VCaP (cell line): ENCODE measurements around the gene IL15RA.
"Not testable (repeated sequence)": the region's sequence is repeated elsewhere in the genome, so short reads cannot be mapped to it uniquely, and the experiment has no call there.

Experiments used
- H3K27ac ChIP-seq: fragments of 450-650 bp; 2 replicates; pipeline ENCODE4 v1.5.1; 2017
- TF ChIP-seq, protein P1 (sequence below): fragments of 450-650 bp; conservative IDR thresholded peaks from 2 replicates; pipeline ENCODE4 v1.5.1; 2017; ENCODE audit warnings: mild to moderate bottlenecking, moderate library complexity

Gene IL15RA

DNA sequence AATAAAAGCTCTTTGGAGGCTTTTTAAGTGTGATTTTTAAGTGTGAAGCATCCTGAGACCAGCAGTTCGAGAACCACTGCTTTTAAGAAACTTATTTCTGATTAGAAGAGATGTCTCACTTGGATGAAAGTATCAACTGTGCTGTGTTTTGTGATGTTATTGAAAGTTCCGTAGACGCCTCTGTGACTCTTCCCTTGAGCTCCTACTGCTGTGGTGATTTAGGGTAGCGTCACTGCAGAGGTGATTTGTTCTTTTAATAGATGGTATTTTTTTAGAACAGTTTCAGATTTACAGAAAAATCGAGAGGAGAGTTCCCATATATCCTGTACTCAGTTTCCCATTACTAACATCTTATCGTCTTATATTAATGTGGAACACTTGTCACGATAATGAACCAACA, 57.8 kb downstream of the IL15RA start:
- TF ChIP-seq, protein P1, sequence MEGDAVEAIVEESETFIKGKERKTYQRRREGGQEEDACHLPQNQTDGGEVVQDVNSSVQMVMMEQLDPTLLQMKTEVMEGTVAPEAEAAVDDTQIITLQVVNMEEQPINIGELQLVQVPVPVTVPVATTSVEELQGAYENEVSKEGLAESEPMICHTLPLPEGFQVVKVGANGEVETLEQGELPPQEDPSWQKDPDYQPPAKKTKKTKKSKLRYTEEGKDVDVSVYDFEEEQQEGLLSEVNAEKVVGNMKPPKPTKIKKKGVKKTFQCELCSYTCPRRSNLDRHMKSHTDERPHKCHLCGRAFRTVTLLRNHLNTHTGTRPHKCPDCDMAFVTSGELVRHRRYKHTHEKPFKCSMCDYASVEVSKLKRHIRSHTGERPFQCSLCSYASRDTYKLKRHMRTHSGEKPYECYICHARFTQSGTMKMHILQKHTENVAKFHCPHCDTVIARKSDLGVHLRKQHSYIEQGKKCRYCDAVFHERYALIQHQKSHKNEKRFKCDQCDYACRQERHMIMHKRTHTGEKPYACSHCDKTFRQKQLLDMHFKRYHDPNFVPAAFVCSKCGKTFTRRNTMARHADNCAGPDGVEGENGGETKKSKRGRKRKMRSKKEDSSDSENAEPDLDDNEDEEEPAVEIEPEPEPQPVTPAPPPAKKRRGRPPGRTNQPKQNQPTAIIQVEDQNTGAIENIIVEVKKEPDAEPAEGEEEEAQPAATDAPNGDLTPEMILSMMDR = no peak
- H3K27ac ChIP-seq = no peak overlapping the region

DNA sequence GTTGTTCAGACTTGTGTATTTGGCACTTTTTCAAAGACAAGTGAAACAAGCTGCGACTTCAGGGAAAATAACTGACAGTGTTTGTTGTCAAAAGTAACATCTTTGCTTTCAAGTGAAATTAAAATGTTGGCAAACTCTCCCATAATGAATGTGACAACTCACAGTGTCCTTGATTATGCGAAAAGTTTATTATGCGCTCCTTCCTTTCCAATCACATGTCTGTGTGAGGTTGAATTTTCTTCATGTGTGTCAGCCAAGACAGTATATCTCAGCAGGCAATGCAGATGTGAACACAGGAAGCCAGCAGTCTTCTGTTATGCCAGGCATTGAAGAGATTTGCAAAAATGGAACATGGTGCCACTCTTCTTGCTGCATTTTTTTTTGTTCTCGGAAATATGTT, 58.6 kb downstream of the IL15RA start:
- no peak overlapping the region for H3K27ac ChIP-seq
- TF ChIP-seq, protein P1 = no peak

DNA sequence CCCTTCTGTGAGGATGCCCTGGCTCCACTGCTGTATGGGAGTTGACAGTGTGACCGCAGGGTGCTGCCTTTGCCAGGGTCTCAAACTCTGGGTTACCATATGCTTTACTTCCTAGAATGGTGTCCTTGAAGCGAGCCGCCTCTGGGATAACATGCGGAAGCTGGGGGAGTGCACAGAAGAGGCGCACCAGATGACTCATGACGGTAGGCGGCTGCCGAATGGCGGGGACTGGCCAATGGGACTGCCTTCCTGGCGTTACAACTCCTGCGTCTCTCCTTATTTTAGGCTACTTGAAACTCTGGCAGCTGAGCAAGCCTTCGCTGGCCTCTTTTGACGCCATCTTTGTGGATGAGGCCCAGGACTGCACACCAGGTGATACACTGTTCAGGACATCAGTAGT, 60.0 kb downstream of the IL15RA start:
- no peak overlapping the region for H3K27ac ChIP-seq
- TF ChIP-seq, protein P1 = no peak

DNA sequence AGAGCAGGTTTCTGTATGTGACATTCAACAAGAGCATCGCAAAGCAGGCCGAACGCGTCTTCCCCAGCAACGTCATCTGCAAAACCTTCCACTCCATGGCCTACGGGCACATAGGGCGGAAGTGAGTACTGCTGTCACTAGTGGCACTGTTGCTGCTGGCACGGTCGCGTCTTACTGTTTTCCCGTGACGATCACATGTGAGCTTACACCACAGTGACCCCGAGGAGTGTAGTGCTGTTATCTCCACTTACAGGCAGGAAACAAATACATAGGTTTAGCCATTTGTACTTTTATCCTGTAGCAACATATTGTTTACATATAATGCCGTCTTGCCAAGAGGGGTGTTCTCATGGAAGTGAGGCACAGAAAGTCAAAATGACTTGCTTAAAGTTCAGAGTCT, 61.9 kb downstream of the IL15RA start:
- no peak overlapping the region for H3K27ac ChIP-seq
- TF ChIP-seq, protein P1 = no peak

DNA sequence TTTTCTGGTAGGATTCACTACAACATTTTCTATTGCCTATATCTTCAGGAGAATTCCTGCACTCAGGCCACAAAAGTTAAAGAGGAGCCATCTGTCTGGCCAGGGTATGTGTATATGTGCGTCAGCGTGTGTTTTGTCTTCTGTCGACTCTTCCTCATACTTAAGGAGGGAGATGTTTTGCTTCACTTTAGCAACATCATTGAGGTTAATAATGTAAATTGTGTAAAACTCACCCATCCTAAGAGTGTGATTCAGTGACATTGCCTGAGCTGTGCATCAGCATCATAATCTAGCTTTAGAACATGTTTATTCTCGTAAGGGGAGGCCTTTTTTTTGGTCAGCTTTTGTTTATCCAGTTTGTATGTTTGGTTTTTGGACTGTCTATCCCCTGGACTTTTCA, 63.6 kb downstream of the IL15RA start:
- H3K27ac ChIP-seq = no peak overlapping the region
- TF ChIP-seq, protein P1 = no peak

DNA sequence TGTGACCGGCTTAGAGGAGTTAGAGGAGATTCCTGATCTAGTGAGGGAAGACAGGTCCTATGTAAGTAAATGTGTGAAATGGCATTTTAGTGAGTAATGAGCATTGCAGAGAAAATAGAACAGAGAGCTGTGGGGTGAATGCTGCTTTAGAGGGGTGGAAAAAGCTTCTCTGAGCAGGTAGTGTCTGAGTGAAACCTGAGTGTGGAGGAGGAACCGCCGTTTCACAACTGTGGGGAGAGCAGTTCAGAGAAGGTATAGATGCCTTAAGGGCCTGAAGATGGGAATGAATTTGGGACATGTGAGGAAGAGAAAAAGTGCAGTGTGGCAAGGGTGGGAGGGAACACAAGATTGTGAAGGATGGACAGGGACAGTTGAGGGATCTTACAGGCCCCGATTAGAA, 65.7 kb downstream of the IL15RA start:
- TF ChIP-seq, protein P1 = no peak

DNA sequence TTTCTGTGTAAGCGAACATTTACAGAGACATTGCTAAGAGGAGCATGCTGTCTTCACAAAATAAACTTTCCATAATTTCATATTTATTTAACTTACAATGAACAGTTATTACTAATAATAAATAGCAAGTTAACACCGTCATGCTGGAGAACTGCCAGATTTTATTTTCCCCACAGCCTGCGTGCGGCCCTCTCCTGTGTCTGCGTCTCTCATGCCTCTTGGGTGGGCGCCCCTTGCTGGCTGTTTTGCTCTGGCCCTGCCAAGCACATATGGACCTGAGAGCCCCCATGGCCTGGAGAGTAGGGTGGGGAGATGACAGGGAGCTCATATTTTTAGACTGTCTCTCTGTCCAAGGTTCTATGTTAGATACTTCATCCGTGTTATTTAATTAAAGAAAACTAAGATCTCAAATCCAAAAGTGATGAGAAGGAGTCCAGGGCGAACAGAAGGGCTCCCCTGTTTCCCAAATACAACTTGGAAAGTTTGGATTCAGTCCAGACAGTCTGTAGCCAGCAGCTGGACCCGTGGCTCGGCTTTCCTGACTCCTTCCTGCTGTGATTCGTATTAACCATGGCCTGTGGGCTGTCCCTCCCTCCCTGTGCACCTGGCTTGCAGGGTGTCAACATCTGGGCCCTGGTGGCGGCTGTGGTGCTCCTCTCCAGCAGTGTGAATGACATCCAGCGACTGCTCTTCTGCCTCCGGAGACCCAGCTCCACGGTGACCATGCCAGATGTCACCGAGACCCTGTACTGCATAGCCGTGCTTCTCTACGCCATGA, 66.8 kb downstream of the IL15RA start:
- 0 out of 2 replicates have a peak overlapping the region, but pooled peaks have one; percentile 25 for H3K27ac ChIP-seq
- TF ChIP-seq, protein P1 = no peak

More for the DNA sequence above, 65.7 kb downstream of the IL15RA start:
- H3K27ac ChIP-seq = no peak overlapping the region

DNA sequence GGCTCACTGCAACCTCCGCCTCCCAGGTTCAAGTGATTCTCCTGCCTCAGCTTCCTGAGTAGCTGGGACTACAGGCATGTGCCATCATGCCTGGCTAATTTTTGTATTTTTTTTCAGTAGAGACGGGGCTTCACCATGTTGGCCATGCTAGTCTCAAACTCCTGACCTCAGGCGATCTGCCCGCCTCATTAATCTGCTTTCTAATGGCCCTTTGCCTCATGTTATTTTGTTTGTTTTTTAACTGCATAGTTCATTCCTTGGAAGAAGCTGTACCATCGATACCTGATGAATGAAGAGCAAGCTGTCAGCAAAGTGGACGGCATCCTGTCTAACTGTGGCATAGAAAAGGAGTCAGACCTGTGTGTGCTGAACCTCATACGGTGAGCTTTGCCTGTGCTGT, 68.7 kb downstream of the IL15RA start:
- not testable (repeated sequence) for H3K27ac ChIP-seq
